Astrocyte (in vitro differentiated cells and primary cell): Measurements from ENCODE around the gene ZNF462. TPM values are rescaled to one million over a fixed set of nuclear protein-coding genes. Genes with fewer than 3 reads are reported as not detected.

Experiments
- DNase-seq: peaks from one replicate; pipeline ENCODE4 v3.0.0-alpha.2; 2010; ENCODE audit warnings: low read depth
- FAIRE-seq: peaks from 2 replicates; lab custom pipeline; 2011; peaks lifted over from hg19 to GRCh38; lab: Jason Lieb, UNC
- H2AFZ ChIP-seq: 2 replicates; pipeline ENCODE4 v1.6.0; 2012; ENCODE audit warnings: low read depth, low read length, inconsistent platforms
- H3K27ac ChIP-seq: 2 replicates; pipeline ENCODE4 v1.5.1; 2011; ENCODE audit warnings: low read depth, low read length, inconsistent platforms
- H3K27me3 ChIP-seq: 2 replicates; pipeline ENCODE4 v1.6.0; 2011; ENCODE audit warnings: low read length, inconsistent platforms; ENCODE audit not compliant: insufficient read depth
- H3K36me3 ChIP-seq: 2 replicates; pipeline ENCODE4 v1.5.1; 2011; ENCODE audit warnings: low read length, inconsistent platforms; ENCODE audit not compliant: insufficient read depth
- H3K4me1 ChIP-seq: 2 replicates; pipeline ENCODE4 v1.5.1; 2011; ENCODE audit warnings: low read length, inconsistent platforms; ENCODE audit not compliant: insufficient read depth
- H3K4me2 ChIP-seq: 2 replicates; pipeline ENCODE4 v1.6.0; 2012; ENCODE audit warnings: low read length, inconsistent platforms
- H3K4me3 ChIP-seq: 2 replicates; pipeline ENCODE4 v1.5.1; 2011; ENCODE audit warnings: low read depth, mild to moderate bottlenecking, low read length, inconsistent platforms; ENCODE audit not compliant: insufficient read depth
- H3K79me2 ChIP-seq: 2 replicates; pipeline ENCODE4 v1.6.0; 2012; ENCODE audit warnings: mild to moderate bottlenecking, low read length, inconsistent platforms; ENCODE audit not compliant: insufficient read depth
- H3K9ac ChIP-seq: 2 replicates; pipeline ENCODE4 v1.6.0; 2012; ENCODE audit warnings: mild to moderate bottlenecking, low read length, inconsistent platforms
- H3K9me3 ChIP-seq: 2 replicates; pipeline ENCODE4 v1.5.1; 2012; ENCODE audit warnings: low read depth, mild to moderate bottlenecking, low read length, inconsistent platforms; ENCODE audit not compliant: insufficient read depth
- H4K20me1 ChIP-seq: 2 replicates; pipeline ENCODE4 v1.6.0; 2012; ENCODE audit warnings: low read length, inconsistent platforms; ENCODE audit not compliant: insufficient read depth
- H3K27ac Mint-ChIP-seq: one replicate; pipeline ENCODE4 v1.8.0; 2021; ENCODE audit warnings: mild to moderate bottlenecking, mixed read lengths; ENCODE audit not compliant: unreplicated experiment
- H3K27me3 Mint-ChIP-seq: one replicate; pipeline ENCODE4 v1.8.0; 2021; ENCODE audit warnings: low read depth, mixed read lengths; ENCODE audit not compliant: unreplicated experiment
- H3K36me3 Mint-ChIP-seq: one replicate; pipeline ENCODE4 v1.8.0; 2021; ENCODE audit warnings: low read depth, mixed read lengths; ENCODE audit not compliant: unreplicated experiment
- H3K4me1 Mint-ChIP-seq: one replicate; pipeline ENCODE4 v1.8.0; 2021; ENCODE audit warnings: low read depth, mixed read lengths; ENCODE audit not compliant: unreplicated experiment
- H3K4me3 Mint-ChIP-seq: one replicate; pipeline ENCODE4 v1.8.0; 2021; ENCODE audit warnings: mild to moderate bottlenecking, moderate library complexity, mixed read lengths; ENCODE audit not compliant: unreplicated experiment
- H3K9me3 Mint-ChIP-seq: one replicate; pipeline ENCODE4 v1.8.0; 2021; ENCODE audit warnings: mild to moderate bottlenecking, mixed read lengths; ENCODE audit not compliant: unreplicated experiment
- EZH2 ChIP-seq: IDR thresholded peaks from 2 replicates; pipeline ENCODE4 v1.6.1; 2012; ENCODE audit warnings: mild to moderate bottlenecking, low read length, inconsistent platforms; ENCODE audit not compliant: insufficient read depth
- total RNA-seq: library from RNA; stranded (reverse); gene quantifications from 2 replicates; pipeline ENCODE4 v1.2.1, GENCODE V29; 2021
- TF ChIP-seq, protein P1 (sequence below): IDR thresholded peaks from 2 replicates; pipeline ENCODE4 v1.5.1; 2011; ENCODE audit warnings: low read depth, mild to moderate bottlenecking, inconsistent platforms, low read length, moderate library complexity; ENCODE audit not compliant: insufficient read depth

ZNF462 gene
- total RNA-seq, 1 donor from 2014 or later = 126 TPM

DNA sequence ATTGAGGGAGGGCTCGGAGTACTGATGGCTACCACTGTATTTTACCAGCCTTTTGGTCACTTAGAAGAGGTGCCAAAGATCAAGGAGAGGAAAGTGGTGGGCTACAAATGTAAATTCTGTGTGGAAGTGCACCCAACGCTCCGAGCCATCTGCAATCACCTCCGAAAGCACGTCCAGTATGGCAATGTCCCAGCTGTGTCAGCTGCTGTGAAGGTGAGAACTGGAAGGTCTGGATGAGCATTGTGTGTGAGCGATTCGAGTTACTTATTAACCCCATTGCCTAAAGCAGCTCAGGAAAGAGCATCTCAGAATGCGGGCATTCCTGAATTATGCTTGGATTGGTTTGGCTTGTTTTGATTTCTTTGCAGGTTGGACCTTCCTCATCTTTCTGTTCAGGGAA lies 67.5 kb downstream of the ZNF462 start:
- Histone ChIP-seq H3K4me2 (no peak overlapping the region), H3K27me3 (no peaks in the 10 kb centered on the region), H3K36me3 (peaks cover 15% of the 10 kb centered on the region), H4K20me1 (no peaks in the 10 kb centered on the region), H3K79me2 (peaks cover 6% of the 10 kb centered on the region), H3K9ac (no peak overlapping the region), H3K4me3 (no peak overlapping the region), H3K9me3 (peaks cover 2% of the 10 kb centered on the region), H3K4me1 (no peaks in the 10 kb centered on the region), H3K27ac (no peak overlapping the region), H2AFZ (no peak overlapping the region)
- Mint-ChIP-seq H3K27ac (no peak overlapping the region), H3K4me1 (peaks cover 9% of the 10 kb centered on the region), H3K4me3 (no peak overlapping the region), H3K27me3 (no peaks in the 10 kb centered on the region), H3K9me3 (peaks cover 5% of the 10 kb centered on the region), H3K36me3 (peaks cover 68% of the 10 kb centered on the region)
- FAIRE-seq = no peak
- no peak for TF ChIP-seq EZH2
- TF ChIP-seq, protein P1, sequence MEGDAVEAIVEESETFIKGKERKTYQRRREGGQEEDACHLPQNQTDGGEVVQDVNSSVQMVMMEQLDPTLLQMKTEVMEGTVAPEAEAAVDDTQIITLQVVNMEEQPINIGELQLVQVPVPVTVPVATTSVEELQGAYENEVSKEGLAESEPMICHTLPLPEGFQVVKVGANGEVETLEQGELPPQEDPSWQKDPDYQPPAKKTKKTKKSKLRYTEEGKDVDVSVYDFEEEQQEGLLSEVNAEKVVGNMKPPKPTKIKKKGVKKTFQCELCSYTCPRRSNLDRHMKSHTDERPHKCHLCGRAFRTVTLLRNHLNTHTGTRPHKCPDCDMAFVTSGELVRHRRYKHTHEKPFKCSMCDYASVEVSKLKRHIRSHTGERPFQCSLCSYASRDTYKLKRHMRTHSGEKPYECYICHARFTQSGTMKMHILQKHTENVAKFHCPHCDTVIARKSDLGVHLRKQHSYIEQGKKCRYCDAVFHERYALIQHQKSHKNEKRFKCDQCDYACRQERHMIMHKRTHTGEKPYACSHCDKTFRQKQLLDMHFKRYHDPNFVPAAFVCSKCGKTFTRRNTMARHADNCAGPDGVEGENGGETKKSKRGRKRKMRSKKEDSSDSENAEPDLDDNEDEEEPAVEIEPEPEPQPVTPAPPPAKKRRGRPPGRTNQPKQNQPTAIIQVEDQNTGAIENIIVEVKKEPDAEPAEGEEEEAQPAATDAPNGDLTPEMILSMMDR = no peak
- DNase-seq = no peak

DNA sequence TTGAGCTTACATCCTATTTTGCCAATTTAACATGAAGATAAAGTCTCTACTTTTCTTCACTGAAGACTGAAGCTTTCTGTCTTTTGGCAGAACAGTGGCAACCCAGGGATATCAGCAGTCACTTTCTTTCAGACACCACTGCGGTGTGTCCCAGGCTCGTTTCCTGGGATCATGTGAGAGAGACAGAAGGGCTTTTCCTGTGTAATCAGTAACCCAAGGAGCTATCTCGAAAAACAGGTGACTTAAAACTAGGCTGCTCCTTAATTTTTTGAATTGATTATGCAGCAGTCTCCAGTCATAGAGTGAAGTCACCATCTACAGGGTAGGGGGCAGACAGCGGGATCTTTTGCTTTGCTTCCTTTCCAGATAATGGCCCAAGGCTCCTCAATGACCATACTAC lies 68.5 kb downstream of the ZNF462 start:
- no peaks in the 10 kb centered on the region for H3K27me3 ChIP-seq
- no peak overlapping the region for H3K4me3 ChIP-seq
- H3K36me3 ChIP-seq = peaks cover 19% of the 10 kb centered on the region
- no peak overlapping the region for H3K4me2 ChIP-seq
- FAIRE-seq (no peak), DNase-seq (no peak)
- H3K9ac ChIP-seq = no peak overlapping the region
- Mint-ChIP-seq H3K4me3 (no peak overlapping the region), H3K9me3 (peaks cover 6% of the 10 kb centered on the region), H3K4me1 (peaks cover 9% of the 10 kb centered on the region), H3K27ac (no peak overlapping the region), H3K36me3 (peaks cover 67% of the 10 kb centered on the region), H3K27me3 (no peaks in the 10 kb centered on the region)
- H3K4me1 ChIP-seq = no peaks in the 10 kb centered on the region
- H3K9me3 ChIP-seq = peaks cover under 1% of the 10 kb centered on the region
- no peak for TF ChIP-seq EZH2
- TF ChIP-seq, protein P1 = no peak
- H2AFZ ChIP-seq = no peak overlapping the region
- no peak overlapping the region for H3K27ac ChIP-seq
- H4K20me1 ChIP-seq = no peaks in the 10 kb centered on the region
- peaks cover 3% of the 10 kb centered on the region for H3K79me2 ChIP-seq

DNA sequence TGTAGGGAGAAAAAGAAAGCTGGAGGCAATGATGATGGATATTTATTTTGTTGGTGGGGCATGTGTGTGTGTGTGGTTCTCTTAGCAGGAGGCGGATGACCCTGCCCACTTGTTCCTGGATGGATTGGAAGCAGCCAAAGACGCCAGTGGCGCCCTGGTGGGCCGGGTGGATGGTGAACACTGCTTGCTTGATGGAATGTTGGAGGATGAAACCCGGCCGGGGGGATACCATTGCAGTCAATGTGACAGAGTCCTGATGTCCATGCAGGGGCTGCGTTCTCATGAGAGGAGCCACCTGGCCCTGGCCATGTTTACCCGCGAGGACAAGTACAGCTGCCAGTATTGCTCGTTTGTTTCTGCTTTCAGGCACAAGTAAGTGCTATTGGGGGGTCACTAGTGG lies 69.2 kb downstream of the ZNF462 start:
- Mint-ChIP-seq H3K9me3 (peaks cover 6% of the 10 kb centered on the region), H3K27me3 (no peaks in the 10 kb centered on the region), H3K36me3 (peaks cover 71% of the 10 kb centered on the region), H3K4me3 (no peak overlapping the region), H3K27ac (peak overlapping the region; percentile 8), H3K4me1 (peaks cover 9% of the 10 kb centered on the region)
- H3K4me1 ChIP-seq = no peaks in the 10 kb centered on the region
- FAIRE-seq (no peak), DNase-seq (no peak)
- H3K36me3 ChIP-seq = peaks cover 19% of the 10 kb centered on the region
- H2AFZ ChIP-seq = no peak overlapping the region
- no peak overlapping the region for H3K27ac ChIP-seq
- H3K4me3 ChIP-seq = no peak overlapping the region
- no peaks in the 10 kb centered on the region for H4K20me1 ChIP-seq
- H3K27me3 ChIP-seq = no peaks in the 10 kb centered on the region
- no peaks in the 10 kb centered on the region for H3K79me2 ChIP-seq
- H3K4me2 ChIP-seq = no peak overlapping the region
- TF ChIP-seq, protein P1 = no peak
- TF ChIP-seq EZH2 = no peak
- H3K9ac ChIP-seq = no peak overlapping the region
- H3K9me3 ChIP-seq = no peaks in the 10 kb centered on the region
